ENCODE results near the gene SLC9A9.
"Not testable (repeated sequence)": the region's sequence is repeated elsewhere in the genome, so short reads cannot be mapped to it uniquely, and the experiment has no call there.

The SLC9A9 gene

GRCh38 chr3:143291836-143292447 lies 556.3 kb downstream of the SLC9A9 start:
- no peak overlapping the region for H3K4me3 ChIP-seq (ENCODE audit: control insufficient read depth, low read depth, low read length)
- DNase-seq (ENCODE audit: low read depth), result no peak
- no peak for TF ChIP-seq CTCF (IDR thresholded peaks at IDR 0.05; ENCODE audit: control insufficient read depth, insufficient read depth, low read depth, low read length, missing control alignments)

GRCh38 chr3:143288944-143289343 lies 559.3 kb downstream of the SLC9A9 start:
- TF ChIP-seq CTCF (IDR thresholded peaks at IDR 0.05; ENCODE audit: control insufficient read depth, insufficient read depth, low read depth, low read length, missing control alignments), result no peak
- no peak overlapping the region for H3K4me3 ChIP-seq (ENCODE audit: control insufficient read depth, low read depth, low read length)
- DNase-seq (ENCODE audit: low read depth), result no peak

- no peak overlapping the region for H3K4me3 ChIP-seq (ENCODE audit: control insufficient read depth, low read depth, low read length)
- TF ChIP-seq CTCF (IDR thresholded peaks at IDR 0.05; ENCODE audit: control insufficient read depth, insufficient read depth, low read depth, low read length, missing control alignments), result no peak
- DNase-seq (ENCODE audit: low read depth), result no peak
Measured at GRCh38 chr3:143287403-143287802, 560.9 kb downstream of the SLC9A9 start.

GRCh38 chr3:143286392-143287010 lies 561.8 kb downstream of the SLC9A9 start:
- no peak overlapping the region for H3K4me3 ChIP-seq (ENCODE audit: control insufficient read depth, low read depth, low read length)
- no peak for DNase-seq (ENCODE audit: low read depth)
- no peak for TF ChIP-seq CTCF (IDR thresholded peaks at IDR 0.05; ENCODE audit: control insufficient read depth, insufficient read depth, low read depth, low read length, missing control alignments)

- peak; percentile 27 for DNase-seq (ENCODE audit: low read depth)
- TF ChIP-seq CTCF (IDR thresholded peaks at IDR 0.05; ENCODE audit: control insufficient read depth, insufficient read depth, low read depth, low read length, missing control alignments), result no peak
Measured at GRCh38 chr3:143283432-143284128, 564.7 kb downstream of the SLC9A9 start.

GRCh38 chr3:143280984-143281383 lies 567.3 kb downstream of the SLC9A9 start:
- no peak for DNase-seq (ENCODE audit: low read depth)
- H3K4me3 ChIP-seq (ENCODE audit: control insufficient read depth, low read depth, low read length), result no peak overlapping the region
- no peak for TF ChIP-seq CTCF (IDR thresholded peaks at IDR 0.05; ENCODE audit: control insufficient read depth, insufficient read depth, low read depth, low read length, missing control alignments)

More at GRCh38 chr3:143283432-143284128, 564.7 kb downstream of the SLC9A9 start:
- no peak overlapping the region for H3K4me3 ChIP-seq (ENCODE audit: control insufficient read depth, low read depth, low read length)

GRCh38 chr3:143279567-143279966 lies 568.7 kb downstream of the SLC9A9 start:
- not testable (repeated sequence) for DNase-seq (ENCODE audit: low read depth); H3K4me3 ChIP-seq (ENCODE audit: control insufficient read depth, low read depth, low read length)

All from AG09309 (cell line).